HG03571 (cell line): ENCODE data around the gene ZFP69.

ENCODE experiments used
- ATAC-seq: cut with Tn5 transposase; IDR thresholded peaks from one replicate; pipeline ENCODE4 v1.9.1; 2021; ENCODE audit not compliant: unreplicated experiment

ZFP69 gene

GRCh38 chr1:40508375-40509341 is 31.6 kb downstream of the ZFP69 start, which contains the start of gene EXO5:
Gene EXO5, plus strand, starts transcription at chr1:40508767. Its CDS starts 5,778 bp downstream, at chr1:40514545.
- ATAC-seq = peak; percentile 64

- ATAC-seq = no peak
Measured at GRCh38 chr1:40519517-40519916, 42.4 kb downstream of the ZFP69 start.

GRCh38 chr1:40530735-40531380 is 53.8 kb downstream of the ZFP69 start:
- ATAC-seq = no peak

- peak; percentile 95 for ATAC-seq
Measured at GRCh38 chr1:40531381-40532061, 54.4 kb downstream of the ZFP69 start, which contains the start of gene ZNF684. Gene ZNF684, plus strand, starts transcription at chr1:40531637. Its CDS starts 1,530 bp downstream, at chr1:40533167.

GRCh38 chr1:40532062-40532389 is 54.9 kb downstream of the ZFP69 start:
- ATAC-seq = no peak

GRCh38 chr1:40532844-40533424 is 55.8 kb downstream of the ZFP69 start:
- ATAC-seq = no peak

DNA sequence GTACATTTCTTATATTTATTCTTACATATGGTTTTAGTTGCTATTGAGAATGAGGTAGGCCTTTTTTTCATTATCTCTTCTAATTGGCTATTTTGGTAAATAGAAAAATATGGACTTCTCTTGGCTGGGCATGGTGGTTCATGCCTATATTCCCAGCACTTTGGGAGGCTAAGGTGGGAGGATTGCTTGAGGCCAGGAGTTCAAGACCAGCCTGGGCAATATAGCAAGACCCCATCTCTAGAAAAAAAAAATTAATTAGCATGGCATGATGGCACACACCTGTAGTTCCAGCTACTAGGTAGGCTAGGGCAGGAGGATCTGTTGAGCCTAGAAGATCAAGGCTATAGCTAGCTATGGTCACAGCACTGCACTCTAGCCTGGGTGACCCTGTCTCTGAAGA is 57.5 kb downstream of the ZFP69 start:
- ATAC-seq = no peak

- ATAC-seq = no peak
Measured at GRCh38 chr1:40535732-40536131, 58.6 kb downstream of the ZFP69 start.

- ATAC-seq = no peak
Measured at GRCh38 chr1:40539338-40539737, 62.2 kb downstream of the ZFP69 start.
